NCI-H345 treated with DMSO at 0.1 percent for 48 hours (cell line): Measurements from ENCODE around the gene TP53BP1.
A peak's percentile ranks its signal among the peaks of the same experiment; 100 is the strongest.
"Not testable (repeated sequence)": the region's sequence is repeated elsewhere in the genome, so short reads cannot be mapped to it uniquely, and the experiment has no call there.

ENCODE experiments used
- DNase-seq: peaks from one replicate; lab custom pipeline; 2025; ENCODE audit not compliant: unreplicated experiment; lab: John Stamatoyannopoulos, UW

The TP53BP1 gene

DNA sequence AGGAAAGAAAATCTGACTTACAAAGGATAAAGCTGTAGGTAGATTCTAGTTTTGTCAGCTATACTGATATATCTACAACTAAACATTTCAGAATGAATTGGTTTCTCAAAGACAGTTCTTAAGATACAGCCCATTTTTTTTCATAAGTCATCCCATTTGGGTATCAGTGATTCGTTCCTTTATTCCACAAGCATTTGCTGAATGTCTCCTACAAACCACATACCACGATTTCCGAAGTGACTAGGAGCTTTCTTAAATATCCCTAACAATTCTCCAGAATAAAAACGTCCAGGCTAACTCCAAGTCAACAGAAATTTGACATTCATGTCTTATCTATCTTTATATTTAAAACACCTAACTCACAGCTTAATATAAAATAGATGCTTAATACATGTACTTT is 59.8 kb downstream of the TP53BP1 start:
- no peak for DNase-seq

DNA sequence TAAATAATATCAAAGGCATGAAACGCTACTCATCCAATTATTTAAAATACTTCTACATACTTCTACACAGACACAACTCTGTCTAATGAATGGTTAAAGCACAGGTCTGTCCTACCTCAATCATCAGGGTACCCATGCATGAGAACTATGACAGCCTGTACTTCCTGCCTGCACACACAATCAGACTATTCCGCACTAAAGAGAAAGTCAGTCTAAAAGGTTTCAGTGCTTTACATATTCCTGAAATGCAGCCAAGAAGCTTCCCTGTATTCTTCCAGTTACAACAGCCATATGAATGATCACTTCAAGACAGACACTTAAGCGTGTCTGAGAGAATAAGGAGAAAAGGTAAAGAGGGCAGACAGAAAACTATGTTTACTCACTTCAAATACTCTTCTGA is 63.3 kb downstream of the TP53BP1 start:
- DNase-seq, result no peak

DNA sequence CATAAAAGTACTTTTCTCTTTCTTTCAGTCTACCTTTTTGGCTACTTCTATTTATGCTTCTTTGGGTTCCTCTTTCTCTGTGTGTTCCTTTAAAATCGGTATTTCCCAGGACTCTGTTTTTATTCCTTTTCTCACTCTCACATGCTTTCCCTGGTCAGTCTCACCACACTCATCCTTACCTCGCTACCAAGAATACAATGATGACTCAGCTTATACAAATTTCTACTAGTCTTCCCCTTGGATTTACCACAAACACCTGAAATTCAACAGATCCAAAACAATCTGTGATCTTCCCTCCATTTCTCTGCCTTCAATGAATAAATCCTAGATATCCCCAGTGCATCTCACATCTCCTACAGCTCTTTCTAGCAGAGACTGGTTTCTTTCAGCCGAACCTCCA is 69.2 kb downstream of the TP53BP1 start:
- no peak for DNase-seq

DNA sequence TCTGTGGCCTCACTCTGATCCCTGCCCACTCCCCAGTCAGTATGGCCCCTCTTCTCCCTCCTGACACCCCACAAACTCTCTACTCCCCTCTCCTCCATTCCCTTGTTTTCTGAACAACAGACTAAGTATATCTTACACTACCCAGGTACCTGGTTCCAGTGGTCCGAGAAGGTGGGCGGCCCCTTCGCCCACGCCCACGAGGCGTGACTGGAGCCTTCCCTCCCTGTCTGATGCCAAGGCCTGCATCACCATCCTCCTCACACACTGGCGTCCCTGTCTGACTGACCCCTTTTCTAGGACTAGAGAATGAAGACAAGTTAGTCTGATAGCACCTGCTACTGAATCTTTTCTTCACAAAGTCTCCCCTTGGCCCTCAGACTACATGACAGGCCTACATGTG is 72.1 kb downstream of the TP53BP1 start:
- no peak for DNase-seq

DNA sequence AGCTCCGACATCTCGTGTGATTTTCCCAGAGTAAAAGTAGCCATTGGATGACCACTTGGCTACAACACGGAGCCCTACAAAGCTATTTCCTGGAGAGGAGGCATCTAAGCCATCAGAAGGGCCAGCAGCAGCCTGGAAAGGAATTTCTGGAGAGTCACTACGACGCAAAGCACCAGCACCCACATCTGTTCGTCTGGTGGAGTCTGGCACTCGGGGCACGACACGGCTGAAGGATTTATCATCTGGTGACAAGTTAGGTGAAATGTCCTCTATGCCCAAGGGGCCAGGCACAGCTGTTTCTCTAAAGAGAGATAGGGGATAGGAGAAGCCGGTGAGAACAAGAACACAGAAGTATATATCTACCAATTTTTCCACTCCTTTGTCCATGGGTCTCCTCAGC is 72.5 kb downstream of the TP53BP1 start:
- no peak for DNase-seq

DNA sequence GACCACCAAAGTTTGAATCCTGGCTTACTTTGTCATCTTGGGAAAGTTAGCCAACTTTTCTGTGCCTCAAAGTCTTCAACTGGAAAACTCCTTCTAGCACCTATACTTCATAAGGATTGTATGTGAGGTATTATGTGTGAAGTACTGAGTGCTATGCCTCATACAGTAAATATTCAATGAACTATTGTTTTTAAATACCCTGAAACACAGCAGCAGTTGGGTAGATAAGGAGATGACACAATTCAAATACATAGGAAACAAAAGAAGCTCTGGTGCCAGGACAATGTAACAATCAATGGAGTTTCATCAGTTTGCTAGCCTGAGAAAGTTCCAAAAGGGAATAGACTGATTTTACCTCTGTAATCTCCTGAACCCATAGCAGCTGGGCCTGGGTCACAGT is 78.8 kb downstream of the TP53BP1 start:
- DNase-seq, result no peak

DNA sequence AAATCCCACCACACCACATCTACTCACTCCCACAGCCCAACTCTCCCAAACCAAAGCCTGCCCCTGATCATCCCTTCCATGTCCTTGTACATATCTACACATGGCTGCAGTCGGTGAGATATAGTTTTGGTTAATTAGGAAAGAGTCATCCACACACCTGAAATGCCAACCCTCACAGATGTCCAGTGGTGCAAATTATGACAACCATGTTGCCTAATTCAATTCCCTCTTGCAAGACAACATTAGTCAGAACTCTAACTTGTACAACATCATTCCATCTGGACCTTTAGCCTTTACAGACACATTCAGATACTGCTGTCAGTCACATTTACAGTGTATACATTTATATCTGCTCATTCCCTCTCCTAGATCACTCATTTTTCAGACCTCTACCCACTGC is 80.9 kb downstream of the TP53BP1 start:
- no peak for DNase-seq

DNA sequence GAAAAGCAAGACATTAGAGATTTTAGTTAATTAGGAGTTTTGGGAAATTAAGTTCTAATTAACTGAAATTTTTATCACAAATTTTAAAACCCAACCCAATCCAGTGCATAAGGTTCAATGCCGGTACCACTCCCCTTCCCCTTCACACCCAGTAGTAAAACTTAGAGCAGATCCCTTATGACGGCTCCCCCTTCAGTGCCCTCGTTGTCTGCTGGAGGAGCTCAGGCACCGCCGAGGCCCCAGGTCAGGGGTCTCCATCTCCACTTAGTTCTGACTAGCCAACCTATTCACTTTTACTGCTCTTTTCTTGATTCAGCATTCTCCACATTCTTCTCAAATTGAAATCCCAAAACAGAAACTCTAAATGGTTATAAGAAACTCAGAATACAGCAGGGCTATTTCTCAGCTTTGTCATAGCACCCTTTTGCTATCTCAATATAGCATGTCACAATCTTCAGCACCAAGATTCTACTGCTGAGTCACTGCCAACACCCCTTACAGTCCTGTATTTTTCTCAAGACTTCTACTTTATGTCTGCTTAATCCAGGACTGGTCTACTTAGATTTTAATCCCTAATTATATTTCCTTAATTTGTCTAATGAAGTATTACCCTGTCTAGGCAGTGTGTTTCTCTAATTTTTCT is 82.3 kb downstream of the TP53BP1 start:
- DNase-seq, result no peak

DNA sequence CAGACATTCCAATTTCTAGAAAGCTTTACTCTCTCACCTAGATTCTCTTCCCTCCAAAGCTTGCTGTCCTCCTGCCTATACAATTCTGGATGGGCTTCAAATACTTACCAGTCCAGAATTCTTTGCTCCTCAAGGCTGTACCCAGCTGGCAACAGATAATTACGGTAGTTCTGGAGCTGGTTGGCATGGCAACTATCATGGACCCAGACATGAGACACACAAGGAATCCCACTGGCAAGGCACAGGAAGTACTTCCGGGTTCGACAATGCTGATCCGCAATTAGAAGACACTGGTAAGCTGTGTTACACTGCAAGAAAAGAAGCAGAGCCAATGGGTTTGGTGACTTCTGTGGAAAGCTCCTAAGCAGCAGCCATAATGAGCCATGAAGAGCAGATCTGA is 84.2 kb downstream of the TP53BP1 start:
- no peak for DNase-seq

DNA sequence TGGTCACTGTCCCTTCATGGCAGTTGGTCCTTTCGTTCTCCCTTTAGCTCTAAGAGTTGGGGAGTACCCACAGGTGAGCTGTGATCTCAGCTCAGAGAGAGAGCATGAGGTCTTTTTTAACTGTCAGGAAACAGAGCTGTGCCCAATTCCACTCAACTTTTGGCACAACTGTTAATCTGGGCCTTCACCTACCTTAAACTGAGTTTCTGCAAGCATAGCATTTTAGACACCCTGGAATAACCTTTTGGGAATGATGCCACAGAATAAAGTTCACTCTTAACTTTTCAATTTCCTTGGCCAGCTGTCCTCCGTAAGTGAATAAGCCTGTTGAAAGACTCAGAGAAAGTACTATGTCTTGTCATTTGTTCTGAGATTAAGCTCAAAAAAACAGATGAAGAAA is 86.1 kb downstream of the TP53BP1 start:
- DNase-seq, result no peak

DNA sequence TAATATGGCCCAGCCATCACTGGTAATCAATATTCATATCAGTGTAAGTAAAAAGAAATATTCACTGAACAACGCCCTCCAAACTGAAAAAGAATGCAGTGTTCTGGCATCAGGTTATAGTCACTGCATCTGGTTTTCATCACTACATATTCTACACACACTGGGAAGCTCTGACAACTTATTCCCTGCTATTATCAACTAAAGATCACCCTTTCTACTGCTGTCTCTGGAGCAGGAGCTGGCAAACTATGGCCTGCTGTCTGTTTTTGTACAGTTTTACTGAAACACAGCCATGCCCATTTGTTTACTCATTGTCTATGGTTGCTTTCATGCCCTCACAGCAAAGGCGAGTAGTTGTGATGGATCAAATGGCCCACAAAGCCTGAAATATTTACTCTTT is 86.8 kb downstream of the TP53BP1 start:
- no peak for DNase-seq

DNA sequence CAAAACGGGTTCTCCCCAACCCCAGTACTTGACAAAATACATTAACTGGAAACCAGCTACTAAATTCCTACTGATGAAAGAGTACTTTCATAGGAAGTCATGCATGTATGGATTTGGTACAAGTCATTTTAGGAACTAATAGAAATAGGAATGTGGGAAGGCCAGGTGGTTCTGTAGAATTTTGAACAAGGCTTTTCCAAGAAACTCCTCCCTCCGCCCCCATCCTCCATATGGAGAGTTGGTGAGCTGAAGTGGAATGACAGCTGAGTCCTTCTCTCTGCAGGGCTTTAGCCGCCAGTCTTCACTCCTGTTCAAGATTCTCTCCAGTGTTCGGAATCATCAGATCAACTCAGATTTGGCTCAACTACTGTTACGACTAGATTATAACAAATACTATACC is 88.8 kb downstream of the TP53BP1 start:
- DNase-seq, result no peak

DNA sequence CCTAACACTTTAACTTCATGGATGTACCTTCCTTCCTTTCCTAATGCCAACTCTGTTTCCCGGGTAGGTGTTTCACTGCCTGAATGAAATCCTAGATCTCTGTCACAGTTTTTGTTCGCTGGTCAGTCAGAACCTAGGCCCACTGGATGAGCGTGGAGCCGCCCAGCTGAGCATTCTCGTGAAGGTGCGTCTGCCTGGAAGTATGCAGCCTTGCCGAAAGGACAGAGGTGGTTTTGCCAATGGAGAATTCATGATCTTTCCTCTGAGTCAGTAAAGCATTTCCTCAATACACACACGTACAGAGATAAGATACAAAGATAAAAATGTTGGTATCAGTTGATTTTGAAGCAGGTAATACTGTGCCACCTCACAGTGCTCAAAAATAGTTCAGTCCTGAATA is 89.3 kb downstream of the TP53BP1 start:
- DNase-seq, result no peak

DNA sequence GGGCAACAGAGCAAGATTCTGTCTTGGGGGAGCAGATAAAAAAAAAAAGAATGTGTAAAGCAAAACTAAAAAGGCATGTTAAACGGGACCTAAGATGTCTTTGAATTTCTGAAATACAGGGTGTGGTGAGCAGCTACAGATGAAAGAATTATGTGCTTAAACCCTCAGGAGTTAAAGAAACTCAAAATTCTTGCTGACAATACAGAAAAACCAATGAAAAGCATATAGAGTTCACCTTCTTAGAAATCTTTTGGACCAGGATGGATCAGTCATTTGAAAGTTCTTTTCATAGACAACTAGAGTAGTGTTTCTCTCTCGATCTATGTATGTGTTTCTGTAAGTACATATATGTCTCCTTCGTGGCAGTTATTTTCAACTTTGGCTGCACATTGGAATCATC is 90.7 kb downstream of the TP53BP1 start:
- no peak for DNase-seq

DNA sequence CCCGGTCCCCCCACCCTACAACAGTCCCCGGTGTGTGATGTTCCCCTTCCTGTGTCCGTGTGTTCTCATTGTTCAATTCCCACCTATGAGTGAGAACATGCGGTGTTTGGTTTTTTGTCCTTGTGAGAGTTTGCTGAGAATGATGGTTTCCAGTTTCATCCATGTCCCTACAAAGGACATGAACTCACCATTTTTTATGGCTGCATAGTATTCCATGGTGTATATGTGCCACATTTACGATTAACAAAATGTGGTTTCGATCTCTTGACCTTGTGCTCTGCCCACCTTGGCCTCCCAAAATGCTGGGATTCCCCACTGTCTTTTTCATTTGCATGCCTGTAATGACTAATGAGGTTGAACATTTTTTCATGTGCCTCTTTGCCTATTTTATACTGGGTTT is 99.4 kb downstream of the TP53BP1 start:
- DNase-seq, result not testable (repeated sequence)

DNA sequence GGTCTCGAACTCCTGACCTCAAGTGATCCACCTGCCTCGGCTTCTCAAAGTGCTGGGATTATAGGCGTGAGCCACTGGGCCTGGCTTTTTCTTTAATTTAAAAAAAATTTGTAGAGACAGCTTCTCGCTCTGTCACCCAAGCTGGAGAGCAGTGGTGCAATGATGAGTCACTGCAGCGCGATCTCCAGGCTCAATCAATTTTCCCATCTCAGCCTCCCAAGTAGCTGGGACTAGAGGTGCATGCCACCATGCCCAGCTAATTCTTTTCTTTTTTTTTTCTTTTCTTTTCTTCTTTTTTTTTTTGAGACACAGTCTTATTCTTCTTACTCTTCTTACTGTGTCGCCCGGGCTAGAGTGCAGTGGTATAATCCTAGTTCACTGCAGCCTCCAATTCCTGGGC is 102.2 kb downstream of the TP53BP1 start:
- DNase-seq, result no peak

DNA sequence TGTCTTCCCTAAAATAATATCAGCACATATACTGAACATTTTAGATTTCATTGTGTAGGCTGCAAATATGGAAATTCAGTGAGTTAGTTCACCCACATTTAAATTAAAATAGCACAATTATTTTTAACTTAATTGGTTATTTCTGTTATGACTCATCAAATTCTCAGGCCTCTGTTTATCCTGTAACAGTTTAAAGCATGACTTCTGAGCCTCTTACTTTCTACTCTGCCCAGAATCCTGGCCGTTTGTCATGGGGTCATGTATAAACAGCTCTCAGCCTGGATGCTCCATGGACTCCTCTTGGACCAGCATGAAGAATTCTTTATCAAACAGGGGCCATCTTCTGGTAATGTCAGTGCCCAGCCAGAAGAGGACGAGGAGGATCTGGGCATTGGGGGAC is 109.9 kb downstream of the TP53BP1 start:
- no peak for DNase-seq

DNA sequence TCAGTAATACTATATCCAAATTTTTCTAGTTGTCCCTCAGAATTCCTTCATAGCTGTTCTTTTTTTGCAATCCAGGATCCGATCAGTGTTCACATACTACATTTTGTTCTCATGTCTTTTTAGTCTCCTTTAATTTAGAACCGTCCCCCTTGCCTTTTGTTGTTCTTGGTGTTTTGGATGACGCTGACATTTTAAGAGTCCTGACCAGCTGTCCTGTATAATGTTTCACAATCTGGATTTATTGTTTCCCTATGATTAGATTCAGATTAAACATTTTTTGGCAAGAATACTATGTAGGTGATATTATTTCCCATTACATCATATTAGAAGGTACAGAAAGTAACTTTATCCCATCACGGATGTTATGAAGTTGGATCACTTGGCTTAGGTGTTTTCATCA is 110.6 kb downstream of the TP53BP1 start:
- DNase-seq, result no peak

DNA sequence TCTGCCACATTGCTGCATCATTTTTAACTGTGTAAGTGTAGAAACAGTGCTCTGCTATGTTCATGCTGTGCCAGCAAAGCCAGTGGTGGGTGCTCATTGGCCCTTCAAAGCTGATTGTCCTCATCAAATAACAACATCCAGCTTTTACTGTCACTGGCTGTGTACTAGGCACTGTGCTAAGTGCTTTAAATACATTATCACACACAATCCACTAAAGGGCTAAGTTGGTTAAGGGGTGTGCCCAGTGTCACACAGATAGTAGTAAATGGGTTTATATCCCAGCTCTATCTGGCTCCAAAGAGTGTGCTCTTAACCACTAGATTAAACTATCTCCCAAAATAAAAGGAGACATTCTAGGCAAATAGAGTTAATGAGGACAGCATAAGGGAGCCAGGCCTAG is 114.4 kb downstream of the TP53BP1 start:
- DNase-seq, result no peak

DNA sequence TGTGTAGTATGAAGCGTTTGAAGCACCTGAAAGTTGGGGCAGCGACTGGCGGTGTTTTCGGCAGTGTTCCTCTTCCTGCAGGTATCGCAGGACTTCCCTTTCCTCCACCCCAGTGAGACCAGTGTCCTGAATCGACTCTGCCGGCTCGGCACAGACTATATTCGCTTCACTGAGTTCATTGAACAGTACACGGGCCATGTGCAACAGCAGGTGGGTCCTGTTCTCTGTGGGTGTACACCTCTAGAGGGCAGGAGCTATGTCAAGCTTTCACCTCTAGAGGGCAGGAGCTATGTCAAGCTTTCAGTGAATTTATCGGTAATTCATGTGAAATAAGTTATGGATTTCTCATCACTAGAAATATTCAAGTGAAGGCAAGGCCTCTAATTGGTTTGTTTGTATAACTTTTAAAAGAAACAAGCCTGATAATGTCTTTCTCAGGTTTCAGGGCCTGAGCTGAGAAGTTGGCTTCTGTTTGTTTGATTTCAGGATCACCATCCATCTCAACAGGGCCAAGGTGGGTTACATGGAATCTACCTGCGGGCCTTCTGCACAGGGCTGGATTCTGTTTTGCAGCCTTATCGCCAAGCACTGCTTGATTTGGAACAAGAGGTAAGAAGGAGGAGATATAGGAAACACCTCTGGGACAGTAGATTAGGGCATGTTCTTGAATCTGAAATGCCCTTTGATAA is 116.8 kb downstream of the TP53BP1 start:
- DNase-seq, result no peak

DNA sequence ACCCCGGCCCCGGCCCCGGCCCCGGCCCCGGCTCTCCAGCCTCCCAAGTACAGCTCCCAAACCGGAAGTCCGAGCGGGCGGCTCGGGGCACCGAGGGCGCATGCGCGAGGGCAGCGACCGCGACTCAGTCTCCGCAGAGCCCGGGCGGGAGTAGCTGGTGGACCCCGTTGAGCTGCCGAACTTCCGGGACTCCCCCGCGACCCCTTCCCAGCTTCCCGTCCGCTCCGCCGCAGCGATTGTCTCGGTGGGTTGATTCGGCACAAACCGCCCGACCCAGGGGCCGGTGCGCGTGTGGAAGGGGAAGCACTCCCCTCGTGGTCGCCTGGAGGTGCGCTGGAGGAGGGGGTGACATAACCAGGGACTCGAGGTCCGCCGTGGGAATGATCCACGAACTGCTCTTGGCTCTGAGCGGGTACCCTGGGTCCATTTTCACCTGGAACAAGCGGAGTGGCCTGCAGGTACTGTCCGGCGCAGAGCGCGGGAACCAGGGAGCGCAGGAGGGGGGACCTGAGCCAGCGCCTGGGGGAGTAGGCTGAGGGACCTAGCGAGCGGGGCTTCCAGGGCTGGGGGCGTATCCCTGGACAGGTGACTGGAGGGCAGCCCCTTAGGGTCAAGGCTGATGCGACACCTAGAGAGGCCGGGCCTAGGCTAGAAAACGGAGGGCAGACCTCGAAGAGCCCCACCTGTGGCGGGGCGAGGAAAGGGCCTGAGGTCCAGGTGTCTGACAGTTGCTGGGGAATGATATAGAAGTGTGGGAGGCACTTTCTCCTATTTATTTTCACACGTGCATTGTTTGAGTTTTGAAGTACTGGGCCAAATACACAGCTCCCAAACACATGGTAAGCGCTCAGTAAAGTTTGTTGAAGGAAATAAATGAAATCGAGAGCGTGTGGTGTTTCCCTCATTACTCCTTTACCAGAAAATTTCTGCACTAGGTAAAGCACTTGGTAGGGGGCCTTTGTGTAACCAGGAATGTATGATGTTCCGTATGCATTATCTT is 121.7 kb downstream of the TP53BP1 start, which contains the start of the genes TUBGCP4 and ZSCAN29:
Gene TUBGCP4 (plus strand): TSS at position 127 of the 1,000 bp plus-strand sequence. CDS start 254 bp downstream, at position 381.
Gene ZSCAN29 (minus strand): TSS at position 69 of the 1,000 bp plus-strand sequence. CDS start 1,130 bp downstream, outside the sequence.
- DNase-seq, result peak; percentile 44
